Epidermal melanocyte (primary cell): ENCODE results near the gene TIMM9.
A peak's percentile ranks its signal among the peaks of the same experiment; 100 is the strongest.
"Not testable (repeated sequence)": the region's sequence is repeated elsewhere in the genome, so short reads cannot be mapped to it uniquely, and the experiment has no call there.

ENCODE experiments used
- DNase-seq: peaks from one replicate; pipeline ENCODE4 v3.0.0; 2011; ENCODE audit warnings: low spot score; ENCODE audit not compliant: insufficient read length

The TIMM9 gene

DNA sequence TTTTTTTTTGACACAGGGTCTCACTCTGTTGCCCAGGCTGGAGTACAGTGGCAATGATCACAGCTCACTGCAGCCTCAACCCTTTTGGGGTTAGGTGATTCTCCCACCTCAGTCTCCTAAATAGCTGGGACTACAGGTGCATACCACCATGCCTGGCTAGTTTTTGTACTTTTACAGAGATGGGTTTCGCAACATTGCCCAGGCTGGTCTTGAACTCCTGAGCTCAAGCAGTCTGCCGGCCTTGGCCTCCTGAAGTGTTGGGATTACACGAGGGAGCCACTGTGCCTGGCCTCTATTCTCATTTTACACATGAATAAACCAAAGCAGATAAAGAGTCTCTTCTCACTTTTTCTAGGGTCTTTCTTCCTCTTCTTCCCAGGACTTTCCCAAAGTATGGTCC is 28.4 kb downstream of the TIMM9 start:
- DNase-seq, result no peak

DNA sequence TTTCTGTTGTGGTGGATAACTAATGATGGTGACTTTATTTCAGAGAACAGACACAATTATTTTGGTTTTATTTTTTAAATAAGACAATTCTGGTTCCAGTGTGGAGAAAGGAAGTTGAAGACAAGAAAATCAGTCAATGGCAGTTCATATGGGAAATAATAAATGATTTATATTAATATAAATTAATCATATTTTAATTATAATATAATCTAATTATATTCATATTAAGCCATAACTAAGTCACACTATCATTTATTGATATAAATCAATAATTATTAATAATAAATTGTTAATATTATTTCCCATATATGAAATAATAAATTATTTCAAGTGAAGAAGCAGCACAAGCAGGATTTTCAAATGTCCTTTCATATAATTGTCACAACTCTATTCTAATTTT is 28.8 kb downstream of the TIMM9 start:
- no peak for DNase-seq

DNA sequence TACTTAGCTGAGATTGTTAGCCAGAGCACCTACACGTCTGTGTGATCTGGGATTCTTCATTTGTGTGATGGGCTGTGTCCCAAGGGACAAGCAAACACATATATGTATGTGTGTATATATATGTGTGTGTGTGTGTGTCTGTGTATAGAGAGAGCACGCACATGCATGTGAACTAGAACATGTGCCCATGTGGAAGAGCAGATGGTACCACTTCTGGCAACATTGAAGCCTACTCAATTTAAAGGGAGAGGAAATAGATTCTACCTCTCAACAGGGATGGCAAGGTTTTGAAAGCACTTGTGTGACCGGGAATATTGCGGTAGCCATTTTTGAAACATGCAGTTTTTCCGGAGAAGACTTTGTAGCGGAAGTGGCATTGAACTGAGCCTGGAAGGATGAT is 30.2 kb downstream of the TIMM9 start:
- DNase-seq, result no peak

DNA sequence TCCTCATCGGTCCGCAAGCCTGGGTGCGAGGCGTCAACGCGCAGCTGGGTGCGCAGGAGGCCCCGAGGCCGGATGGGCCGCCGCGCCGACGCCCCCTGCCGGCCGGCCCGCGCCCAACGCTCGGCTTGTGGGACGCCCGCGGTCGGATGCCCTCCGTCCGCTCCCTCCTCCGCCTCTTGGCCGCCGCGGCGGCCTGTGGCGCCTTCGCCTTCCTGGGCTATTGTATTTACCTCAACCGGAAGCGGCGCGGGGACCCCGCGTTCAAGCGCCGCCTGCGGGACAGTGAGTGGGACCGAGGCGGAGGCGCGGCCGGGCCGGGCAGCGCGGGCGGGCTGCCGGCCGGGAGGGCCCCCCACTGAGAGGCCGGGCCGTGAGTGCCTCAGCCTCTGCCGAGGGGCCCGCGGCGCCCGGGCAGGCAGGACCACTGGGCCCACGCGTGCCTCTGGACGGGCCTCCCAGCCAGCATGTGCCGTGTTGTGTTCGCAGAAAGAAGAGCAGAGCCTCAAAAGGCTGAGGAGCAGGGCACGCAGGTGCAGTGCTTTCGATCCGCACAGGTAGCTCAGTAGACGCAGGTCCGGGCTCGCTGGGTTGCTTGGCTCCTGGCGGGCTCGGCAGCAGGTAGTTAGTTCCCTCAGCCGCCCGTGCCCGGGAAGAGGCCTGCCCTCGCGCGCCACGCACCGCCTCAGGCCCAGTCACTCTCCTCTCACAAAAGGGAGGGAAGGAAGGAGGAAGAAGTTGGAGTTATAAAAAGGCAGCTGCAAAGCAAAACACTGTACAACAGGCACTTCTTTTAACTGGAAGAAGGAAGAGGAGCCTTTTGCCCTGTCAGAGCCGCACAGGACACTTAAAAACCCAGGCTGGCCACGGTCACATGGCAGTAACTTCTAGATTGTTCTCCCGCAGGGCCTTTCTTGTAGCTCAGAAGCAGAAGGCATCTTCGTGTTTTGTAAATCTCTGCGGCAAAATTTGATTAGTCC is 31.2 kb downstream of the TIMM9 start, which contains the start of gene TOMM20L:
TOMM20L (plus strand) TSS at position 119 of the 977 bp plus-strand sequence; CDS start at position 147, 28 bp downstream.
- peak; percentile 76 for DNase-seq

DNA sequence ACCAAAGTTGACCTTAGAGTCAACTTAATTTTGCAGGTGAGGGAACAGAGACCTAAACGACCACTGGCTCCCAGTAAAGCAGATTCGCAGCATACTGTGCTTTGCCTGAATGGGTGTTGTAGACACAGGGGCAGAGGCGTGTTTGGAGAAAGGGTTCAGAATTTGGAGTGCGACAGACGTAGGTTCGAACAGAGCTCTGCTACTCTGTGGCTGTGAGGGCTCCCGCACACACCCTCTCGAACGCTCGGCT is 31.8 kb downstream of the TIMM9 start:
- no peak for DNase-seq

DNA sequence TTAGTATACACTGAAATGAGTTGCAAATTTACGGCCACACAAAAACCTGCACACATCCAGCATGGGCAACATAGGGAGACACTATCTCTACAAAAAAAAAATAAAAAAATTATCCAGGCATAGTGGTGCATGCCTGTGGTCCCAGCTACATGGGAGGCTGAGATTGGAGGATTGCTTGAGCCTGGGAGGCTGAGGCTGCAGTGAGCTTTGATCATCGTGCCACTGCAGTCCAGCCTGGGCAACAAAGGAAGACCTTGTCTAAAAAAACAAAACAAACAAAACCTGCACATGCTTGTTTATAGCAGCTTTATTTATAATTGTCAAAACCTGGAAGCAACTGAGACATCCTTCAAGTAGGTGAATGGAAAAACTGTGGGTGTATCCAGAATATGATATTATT is 36.5 kb downstream of the TIMM9 start:
- no peak for DNase-seq

DNA sequence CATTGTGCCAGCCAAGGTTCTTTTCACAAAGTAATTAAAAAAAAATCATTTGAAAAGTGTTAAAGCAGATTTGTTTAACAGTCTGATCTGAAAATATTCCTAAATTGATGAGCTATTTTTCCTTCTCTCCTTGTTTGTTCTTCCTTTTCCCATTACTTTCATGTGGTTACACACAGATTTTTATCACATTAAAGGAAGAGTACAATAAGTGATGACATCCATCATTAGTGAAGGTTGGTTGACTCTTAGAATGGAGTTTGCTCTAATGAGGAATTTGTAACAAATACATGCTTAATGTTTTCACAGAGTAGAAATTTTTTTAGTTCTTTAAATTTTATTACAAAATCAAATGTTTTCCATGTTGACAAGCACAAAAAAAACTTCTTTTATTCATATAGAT is 50.5 kb downstream of the TIMM9 start:
- DNase-seq, result no peak

DNA sequence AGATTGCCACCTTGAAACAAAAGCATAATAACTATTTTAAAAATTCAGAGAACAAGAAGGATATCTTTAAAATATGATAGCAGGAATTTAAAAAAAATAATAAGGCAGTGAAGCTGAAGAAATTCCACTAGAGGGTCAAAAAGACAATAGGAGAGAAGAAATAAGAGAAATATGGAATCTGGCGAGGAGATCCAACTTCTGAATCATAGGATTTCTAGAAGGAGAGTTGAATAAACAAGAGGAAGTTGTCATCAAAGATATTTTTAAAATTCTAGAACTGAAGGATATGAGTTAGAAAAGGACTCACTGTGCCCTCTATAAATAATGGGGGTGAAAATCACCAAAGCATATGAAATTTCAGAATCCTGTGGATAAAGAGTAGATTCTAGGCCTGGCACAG is 58.4 kb downstream of the TIMM9 start:
- no peak for DNase-seq

DNA sequence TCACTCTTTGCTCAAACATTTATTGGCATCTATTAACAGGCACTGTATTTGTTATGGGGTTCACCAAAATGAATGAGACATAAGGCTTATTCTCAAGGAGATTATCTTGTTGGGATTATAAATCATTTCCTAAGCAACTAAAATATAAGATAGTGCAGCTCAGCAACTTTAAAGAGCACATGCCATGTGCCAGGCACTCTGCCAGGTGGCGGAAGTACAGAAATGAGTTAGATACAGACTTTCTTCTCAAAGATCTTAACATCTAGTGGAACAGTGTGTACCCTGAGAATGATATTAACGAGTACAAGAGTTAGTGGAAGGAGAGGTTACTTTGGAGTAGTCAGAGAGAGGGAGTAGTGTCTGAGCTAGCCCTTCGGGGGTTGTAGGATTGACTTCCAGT is 60.0 kb downstream of the TIMM9 start:
- no peak for DNase-seq

DNA sequence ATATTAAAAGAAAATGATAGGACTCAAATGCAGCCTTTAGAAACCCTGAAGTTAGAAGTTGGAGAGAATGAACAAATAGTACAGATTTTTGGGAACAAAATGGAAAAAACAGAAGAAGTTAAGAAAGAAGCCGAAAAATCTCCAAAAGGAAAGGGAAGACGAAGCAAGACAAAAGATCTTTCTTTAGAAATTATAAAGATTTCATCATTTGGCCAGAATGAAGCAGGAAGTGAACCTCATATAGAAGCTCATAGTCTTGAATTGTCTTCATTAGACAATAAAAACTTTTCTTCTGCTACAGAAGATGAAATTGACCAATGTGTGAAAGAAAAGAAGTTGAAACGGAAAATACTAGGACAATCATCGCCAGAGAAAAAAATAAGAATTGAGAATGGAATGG is 63.0 kb downstream of the TIMM9 start:
- no peak for DNase-seq

DNA sequence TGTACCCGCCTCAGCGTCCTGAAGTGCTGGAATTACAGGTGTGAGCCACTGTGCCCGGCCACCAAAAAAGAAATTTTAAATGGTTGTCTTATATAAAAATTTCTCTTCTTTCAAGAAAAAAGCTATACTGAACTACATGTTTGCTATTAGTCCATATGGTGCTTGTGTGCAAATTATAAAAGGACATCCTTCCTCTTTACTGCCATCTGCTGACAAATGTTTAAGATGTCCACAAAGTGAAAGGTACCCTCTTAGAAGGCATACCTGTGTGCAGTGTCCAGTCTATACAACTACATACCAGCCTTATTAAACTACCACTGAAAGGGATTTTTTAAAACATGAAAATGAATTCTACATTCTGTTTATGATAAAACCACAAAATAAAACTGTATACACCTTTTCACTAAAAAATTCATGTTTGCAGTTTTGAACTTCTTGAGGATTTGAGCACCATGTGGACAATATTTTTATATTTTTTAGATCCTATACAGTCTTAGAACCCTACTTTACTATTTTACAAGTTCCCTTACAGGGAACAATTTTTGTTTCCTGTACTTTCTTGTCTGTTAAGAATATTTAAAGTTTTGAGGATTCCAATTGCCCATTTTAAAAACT is 64.4 kb downstream of the TIMM9 start:
- no peak for DNase-seq

DNA sequence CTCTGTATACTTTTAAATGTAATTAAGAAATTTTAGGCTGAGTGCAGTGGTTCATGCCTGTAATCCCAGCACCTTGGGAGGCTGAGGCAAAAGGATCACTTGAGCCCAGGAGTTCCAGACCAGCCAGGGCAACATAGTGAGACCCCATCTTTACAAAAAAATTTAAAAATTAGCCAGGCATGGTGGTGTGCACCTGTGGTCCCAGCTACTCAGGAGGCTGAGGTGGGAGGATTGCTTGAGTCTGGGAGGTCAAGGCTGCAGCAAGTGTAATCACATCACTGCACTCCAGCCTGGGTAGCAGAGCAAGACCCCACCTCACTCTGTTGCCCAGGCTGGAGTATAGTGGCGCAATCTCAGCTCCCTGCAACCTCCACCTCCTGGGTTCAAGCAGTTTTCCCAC is 65.1 kb downstream of the TIMM9 start:
- DNase-seq, result not testable (repeated sequence)
